SU-DHL-6 (cell line): Measurements from ENCODE around the gene ZHX3.

Experiments used
- H2AFZ ChIP-seq: fragments of 200-600 bp; sonication (generic); 2 replicates; pipeline ENCODE4 v1.6.1; 2014; ENCODE audit warnings: low read depth, mild to moderate bottlenecking, moderate library complexity, mixed read lengths, antibody characterized with exemption, low read length; ENCODE audit not compliant: severe bottlenecking
- H3F3A ChIP-seq: fragments of 200-600 bp; shearing (Covaris generic); 2 replicates; pipeline ENCODE4 v1.6.0; 2016; ENCODE audit warnings: antibody characterized with exemption, mild to moderate bottlenecking; ENCODE audit not compliant: insufficient read depth
- H3K27ac ChIP-seq: fragments of 200-600 bp; sonication (generic); 2 replicates; pipeline ENCODE4 v1.5.1; 2016; ENCODE audit warnings: low read depth, mild to moderate bottlenecking, low read length, moderate library complexity, mixed read lengths
- H3K27me3 ChIP-seq: fragments of 200-600 bp; sonication (generic), shearing (Covaris generic); 2 replicates; pipeline ENCODE4 v1.6.0; 2014; ENCODE audit warnings: mild to moderate bottlenecking, low read length
- H3K36me3 ChIP-seq: fragments of 200-600 bp; sonication (generic); 2 replicates; pipeline ENCODE4 v1.6.1; 2014; ENCODE audit warnings: mild to moderate bottlenecking, low read length, mixed read lengths
- H3K4me2 ChIP-seq: fragments of 300-600, 200-600 bp; shearing (Covaris generic), sonication (generic); 2 replicates; pipeline ENCODE4 v1.6.0; 2014; ENCODE audit warnings: low read length, low read depth, mild to moderate bottlenecking; ENCODE audit not compliant: poor library complexity, severe bottlenecking
- H3K4me3 ChIP-seq: fragments of 200-600 bp; sonication (generic); 2 replicates; pipeline ENCODE4 v1.5.1; 2014; ENCODE audit warnings: antibody characterized with exemption, low read length, mild to moderate bottlenecking, mixed read lengths; ENCODE audit not compliant: insufficient read depth, poor library complexity, severe bottlenecking
- H3K79me2 ChIP-seq: fragments of 200-600 bp; sonication (generic); 2 replicates; pipeline ENCODE4 v1.6.1; 2014; ENCODE audit warnings: mild to moderate bottlenecking, low read length, moderate library complexity; ENCODE audit not compliant: insufficient read depth
- H3K9ac ChIP-seq: fragments of 200-600 bp; sonication (generic); 2 replicates; pipeline ENCODE4 v1.7.0; 2014; ENCODE audit warnings: mild to moderate bottlenecking, low read length
- H3K9me2 ChIP-seq: fragments of 200-600 bp; sonication (generic); replicated peaks from 2 replicates; pipeline ENCODE4 v1.6.1; 2014; ENCODE audit warnings: low read length; ENCODE audit not compliant: insufficient read depth
- H3K9me3 ChIP-seq: fragments of 200-600 bp; sonication (generic); 2 replicates; pipeline ENCODE4 v1.6.1; 2014; ENCODE audit warnings: low read length, mixed read lengths; ENCODE audit not compliant: insufficient read depth
- H4K20me1 ChIP-seq: fragments of 200-600 bp; sonication (generic); 2 replicates; pipeline ENCODE4 v1.6.1; 2014; ENCODE audit warnings: low read depth, mild to moderate bottlenecking, antibody characterized with exemption, low read length, moderate library complexity, mixed read lengths
- EZH2phosphoT487 ChIP-seq: fragments of 200-600 bp; sonication (generic), shearing (Covaris generic); conservative IDR thresholded peaks from 2 replicates; pipeline ENCODE4 v1.6.1; 2018; ENCODE audit warnings: mild to moderate bottlenecking, antibody characterized with exemption, low read length, moderate library complexity, mixed read lengths
- TF ChIP-seq, protein P1 (sequence below): fragments of 200-600 bp; sonication (generic); IDR thresholded peaks from one replicate; pipeline ENCODE4 v1.5.1; 2017; ENCODE audit warnings: antibody characterized with exemption, mild to moderate bottlenecking, low read length, moderate library complexity; ENCODE audit not compliant: insufficient read depth, poor library complexity, severe bottlenecking

ZHX3 gene

DNA sequence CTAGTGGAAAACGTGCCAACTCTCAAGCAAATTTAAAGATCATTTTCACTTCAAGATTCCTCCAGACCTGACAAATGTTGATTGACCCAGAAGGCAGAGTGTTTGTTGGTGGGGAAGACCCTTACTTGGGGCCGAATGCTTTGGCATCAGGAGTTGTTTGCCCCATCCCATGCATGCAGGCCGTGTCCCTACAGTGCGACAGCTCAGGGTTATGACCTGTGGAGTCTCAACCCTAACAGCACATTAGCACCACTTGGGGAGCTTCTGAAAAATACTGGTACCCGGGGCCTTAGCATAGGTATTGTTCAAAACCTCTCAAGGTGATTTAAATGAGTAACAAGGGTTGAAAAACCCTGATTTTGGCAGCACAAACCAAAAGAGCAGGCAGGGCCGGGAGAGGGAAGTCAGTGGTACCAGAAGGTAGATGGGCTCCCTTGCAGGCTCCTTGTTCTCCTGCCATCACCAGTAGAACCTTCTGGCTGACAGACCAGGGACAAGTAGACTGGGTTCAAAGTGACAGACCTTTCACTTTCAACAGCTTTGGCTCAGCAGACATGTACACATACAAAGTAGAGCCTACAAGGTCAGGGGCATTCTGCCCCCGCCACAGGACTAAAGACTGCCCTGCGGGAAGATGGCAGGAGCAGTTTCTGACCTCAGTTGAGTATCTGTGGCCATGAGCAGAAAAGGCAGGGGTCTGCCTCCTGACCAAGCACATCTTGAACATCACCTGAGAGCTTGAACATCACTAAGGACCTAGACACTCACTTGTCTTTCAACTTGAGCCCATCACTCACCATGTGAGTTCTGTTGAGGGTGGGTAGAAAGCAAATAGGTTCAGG lies 140.6 kb downstream of the ZHX3 start:
- H3K9me3 ChIP-seq = no peaks in the 10 kb centered on the region
- no peaks in the 10 kb centered on the region for H3K79me2 ChIP-seq
- no peak overlapping the region for H3K27ac ChIP-seq
- H3K4me3 ChIP-seq = no peak overlapping the region
- H3K9me2 ChIP-seq = no peaks in the 10 kb centered on the region
- H3K36me3 ChIP-seq = no peaks in the 10 kb centered on the region
- H2AFZ ChIP-seq = no peak overlapping the region
- no peak for TF ChIP-seq EZH2phosphoT487
- TF ChIP-seq, protein P1, sequence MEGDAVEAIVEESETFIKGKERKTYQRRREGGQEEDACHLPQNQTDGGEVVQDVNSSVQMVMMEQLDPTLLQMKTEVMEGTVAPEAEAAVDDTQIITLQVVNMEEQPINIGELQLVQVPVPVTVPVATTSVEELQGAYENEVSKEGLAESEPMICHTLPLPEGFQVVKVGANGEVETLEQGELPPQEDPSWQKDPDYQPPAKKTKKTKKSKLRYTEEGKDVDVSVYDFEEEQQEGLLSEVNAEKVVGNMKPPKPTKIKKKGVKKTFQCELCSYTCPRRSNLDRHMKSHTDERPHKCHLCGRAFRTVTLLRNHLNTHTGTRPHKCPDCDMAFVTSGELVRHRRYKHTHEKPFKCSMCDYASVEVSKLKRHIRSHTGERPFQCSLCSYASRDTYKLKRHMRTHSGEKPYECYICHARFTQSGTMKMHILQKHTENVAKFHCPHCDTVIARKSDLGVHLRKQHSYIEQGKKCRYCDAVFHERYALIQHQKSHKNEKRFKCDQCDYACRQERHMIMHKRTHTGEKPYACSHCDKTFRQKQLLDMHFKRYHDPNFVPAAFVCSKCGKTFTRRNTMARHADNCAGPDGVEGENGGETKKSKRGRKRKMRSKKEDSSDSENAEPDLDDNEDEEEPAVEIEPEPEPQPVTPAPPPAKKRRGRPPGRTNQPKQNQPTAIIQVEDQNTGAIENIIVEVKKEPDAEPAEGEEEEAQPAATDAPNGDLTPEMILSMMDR = no peak
- no peaks in the 10 kb centered on the region for H4K20me1 ChIP-seq
- H3K4me2 ChIP-seq = no peak overlapping the region
- H3K27me3 ChIP-seq = no peaks in the 10 kb centered on the region
- no peak overlapping the region for H3K9ac ChIP-seq
- no peaks in the 10 kb centered on the region for H3F3A ChIP-seq

DNA sequence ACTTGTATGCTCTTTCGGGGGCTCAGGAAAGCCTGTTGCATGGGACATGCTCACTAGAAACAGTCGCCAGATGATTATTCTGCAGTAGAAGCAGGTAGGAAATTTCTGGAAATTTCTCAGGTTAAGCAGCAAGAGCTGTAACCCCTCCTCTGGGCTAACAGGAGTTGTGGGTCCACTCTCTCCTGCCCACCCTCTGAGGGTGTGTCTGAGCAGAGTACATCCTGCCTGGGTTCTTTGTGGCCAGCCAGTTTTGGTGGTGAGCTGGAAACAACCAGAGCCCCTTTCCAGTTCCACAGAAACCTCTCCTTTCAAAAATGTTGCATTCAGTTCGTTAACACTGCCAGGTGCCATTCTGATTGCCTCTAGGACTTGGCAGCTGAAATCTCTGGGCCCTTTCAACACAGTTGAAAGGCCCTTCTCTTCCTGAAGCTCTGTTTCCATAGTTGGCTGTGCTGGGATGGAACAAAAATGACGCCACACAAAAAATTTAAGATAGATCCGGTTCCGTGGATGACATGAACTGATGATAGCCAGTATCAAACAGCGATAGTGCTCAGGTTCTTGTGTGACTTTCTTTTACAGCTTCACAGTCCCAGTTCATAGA lies 141.7 kb downstream of the ZHX3 start:
- Histone ChIP-seq H3K9me2 (no peaks in the 10 kb centered on the region), H3K4me2 (no peak overlapping the region), H3K4me3 (no peak overlapping the region), H3K9me3 (no peaks in the 10 kb centered on the region), H3K9ac (no peak overlapping the region), H3K27ac (no peak overlapping the region), H4K20me1 (no peaks in the 10 kb centered on the region), H3K36me3 (no peaks in the 10 kb centered on the region), H3K27me3 (no peaks in the 10 kb centered on the region), H2AFZ (no peak overlapping the region), H3F3A (no peaks in the 10 kb centered on the region), H3K79me2 (no peaks in the 10 kb centered on the region)
- TF ChIP-seq EZH2phosphoT487 = no peak
- TF ChIP-seq, protein P1 = no peak

DNA sequence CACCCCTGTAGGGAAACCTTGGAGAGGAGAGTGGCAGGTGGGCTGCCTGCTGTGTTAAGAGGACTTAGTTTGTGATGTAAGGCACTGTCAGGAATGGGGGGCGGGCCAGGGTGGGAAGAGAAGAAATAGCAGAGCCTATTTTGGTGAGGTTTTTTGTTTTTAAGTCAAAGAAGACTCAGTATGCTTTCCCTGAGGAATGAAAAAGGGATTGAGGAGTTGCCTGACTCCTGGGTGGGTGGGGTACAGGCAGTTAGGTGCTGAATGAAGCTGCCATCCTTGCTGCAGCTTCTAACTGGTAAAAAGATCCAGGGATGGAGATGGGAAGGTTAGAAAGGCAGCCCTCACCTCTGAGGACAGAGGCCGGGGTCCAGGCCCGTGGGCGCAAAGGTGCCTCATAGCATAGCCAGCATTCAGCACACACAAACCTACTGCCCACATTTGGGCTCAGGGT lies 142.3 kb downstream of the ZHX3 start:
- Histone ChIP-seq H3K4me3 (no peak overlapping the region), H3K9me3 (no peaks in the 10 kb centered on the region), H3K36me3 (no peaks in the 10 kb centered on the region), H3K9me2 (no peaks in the 10 kb centered on the region), H3K27ac (no peak overlapping the region), H2AFZ (no peak overlapping the region), H3K4me2 (no peak overlapping the region), H3K27me3 (no peaks in the 10 kb centered on the region), H4K20me1 (no peaks in the 10 kb centered on the region), H3K79me2 (no peaks in the 10 kb centered on the region), H3F3A (no peaks in the 10 kb centered on the region), H3K9ac (no peak overlapping the region)
- no peak for TF ChIP-seq EZH2phosphoT487
- TF ChIP-seq, protein P1 = no peak
